SK-N-SH (cell line): Measurements from ENCODE around the gene CCDC148. TPM values are rescaled to one million over a fixed set of nuclear protein-coding genes. Genes with fewer than 3 reads are reported as not detected.

Experiments
- CTCF ChIA-PET: fragments of 300-600, 350-600 bp; formaldehyde crosslinking; extraction: SDS; loops from one replicate; lab custom pipeline; 2021; lab: Yijun Ruan, JAX
- POLR2A ChIA-PET: fragments of 350-600 bp; sonication (Branson Sonifier 250); formaldehyde crosslinking; extraction: SDS; loops from one replicate; lab custom pipeline; 2020; ENCODE audit warnings: antibody characterized with exemption, inconsistent platforms; lab: Yijun Ruan, JAX
- DNase-seq: peaks from one replicate; pipeline ENCODE4 v3.0.0; 2012
- H2AFZ ChIP-seq: fragments of 200-600 bp; sonication (generic); 2 replicates; pipeline ENCODE4 v1.8.1; 2016; ENCODE audit warnings: antibody characterized with exemption, mild to moderate bottlenecking, low read depth
- H3F3A ChIP-seq: fragments of 200-600 bp; sonication (generic); replicated peaks from 2 replicates; pipeline ENCODE3; 2016; ENCODE audit warnings: antibody characterized with exemption, mild to moderate bottlenecking; ENCODE audit not compliant: insufficient read depth
- H3K27ac ChIP-seq, 2 experiments: fragments of 200-500 bp in 1 of 2; fragments of 200-600 bp in 1 of 2; sonication (Bioruptor generic) in 1 of 2; sonication (generic), shearing (Covaris generic) in 1 of 2; 2 replicates each; pipeline versions ENCODE4 v1.5.1 to v1.6.1; 2014 to 2016; ENCODE audit warnings: low read depth in 2 of 2, inconsistent platforms in 1 of 2, low read length in 1 of 2, mild to moderate bottlenecking in 1 of 2, mixed read lengths in 1 of 2
- H3K27me3 ChIP-seq: fragments of 200-600 bp; sonication (generic), shearing (Covaris generic); 2 replicates; pipeline ENCODE4 v1.6.1; 2016; ENCODE audit warnings: mixed run types; ENCODE audit not compliant: insufficient read depth
- H3K36me3 ChIP-seq, 2 experiments: fragments of 200-500 bp in 1 of 2; fragments of 200-600 bp in 1 of 2; sonication (Bioruptor generic) in 1 of 2; sonication (generic) in 1 of 2; replicated peaks in 1 of 2; 2 replicates each; pipeline versions ENCODE3 to v1.5.1; 2014 to 2016; ENCODE audit warnings: low read length in 1 of 2, mild to moderate bottlenecking in 1 of 2; ENCODE audit not compliant: insufficient read depth in 2 of 2, control insufficient read depth in 1 of 2
- H3K4me1 ChIP-seq, 2 experiments: fragments of 200-500 bp in 1 of 2; fragments of 200-600 bp in 1 of 2; sonication (Bioruptor generic) in 1 of 2; sonication (generic), shearing (Covaris generic) in 1 of 2; 2 replicates each; pipeline versions ENCODE4 v1.5.1 to v1.6.1; 2014 to 2016; ENCODE audit warnings: low read depth in 1 of 2, low read length in 1 of 2, mixed run types in 1 of 2; ENCODE audit not compliant: insufficient read depth in 2 of 2, control insufficient read depth in 1 of 2
- H3K4me2 ChIP-seq: fragments of 200-600 bp; sonication (generic), shearing (Covaris generic); 2 replicates; pipeline ENCODE4 v1.6.1; 2017; ENCODE audit warnings: mixed run types
- H3K4me3 ChIP-seq, 2 experiments: fragments of 200-500 bp in 1 of 2; fragments of 200-600 bp in 1 of 2; sonication (Bioruptor generic) in 1 of 2; sonication (generic), shearing (Covaris generic) in 1 of 2; 2 replicates each; pipeline versions ENCODE4 v1.5.1 to v1.8.1; 2014 to 2016; ENCODE audit warnings: low read depth in 2 of 2, inconsistent platforms in 1 of 2, low read length in 1 of 2, mild to moderate bottlenecking in 1 of 2, mixed read lengths in 1 of 2, moderate library complexity in 1 of 2
- H3K79me2 ChIP-seq: fragments of 200-600 bp; sonication (generic); 2 replicates; pipeline ENCODE4 v1.8.1; 2017; ENCODE audit warnings: mild to moderate bottlenecking; ENCODE audit not compliant: insufficient read depth
- H3K9ac ChIP-seq: fragments of 200-600 bp; sonication (generic); 2 replicates; pipeline ENCODE4 v1.6.1; 2017; ENCODE audit warnings: mixed run types
- H3K9me2 ChIP-seq: fragments of 200-600 bp; sonication (generic); 2 replicates; pipeline ENCODE4 v1.6.1; 2017; ENCODE audit warnings: mixed run types
- H3K9me3 ChIP-seq: fragments of 200-600 bp; sonication (generic); 2 replicates; pipeline ENCODE4 v1.6.1; 2017; ENCODE audit warnings: mixed run types, mild to moderate bottlenecking, moderate library complexity
- H4K20me1 ChIP-seq: fragments of 200-600 bp; sonication (generic); 2 replicates; pipeline ENCODE4 v1.6.1; 2017; ENCODE audit warnings: mild to moderate bottlenecking, mixed run types; ENCODE audit not compliant: insufficient read depth
- CTCF ChIP-seq: fragments of 200-600 bp; sonication (generic); IDR thresholded peaks from 2 replicates; pipeline ENCODE4 v1.6.1; 2017; ENCODE audit warnings: antibody characterized with exemption, mild to moderate bottlenecking, moderate library complexity
- EP300 ChIP-seq, 2 experiments: IDR thresholded peaks; 2 replicates each; pipeline versions ENCODE4 v1.4.0 to v1.6.1; 2012; ENCODE audit warnings: borderline replicate concordance in 1 of 2, low read depth in 1 of 2, low read length in 1 of 2
- EZH2phosphoT487 ChIP-seq: fragments of 200-600 bp; sonication (generic); IDR thresholded peaks from 2 replicates; pipeline ENCODE4 v1.6.1; 2017; ENCODE audit warnings: low read depth, mixed run types, mild to moderate bottlenecking, antibody characterized with exemption, moderate library complexity, borderline replicate concordance
- JUND ChIP-seq: IDR thresholded peaks from 2 replicates; pipeline ENCODE4 v1.4.0; 2012
- MXI1 ChIP-seq: IDR thresholded peaks from 2 replicates; pipeline ENCODE4 v1.6.1; 2012; ENCODE audit warnings: mild to moderate bottlenecking, low read depth, low read length, improper control_type of control experiment
- PBX3 ChIP-seq: IDR thresholded peaks from 2 replicates; pipeline ENCODE4; 2012
- RAD21 ChIP-seq: IDR thresholded peaks from 2 replicates; pipeline ENCODE4 v1.6.1; 2012; ENCODE audit warnings: mild to moderate bottlenecking, low read length
- RCOR1 ChIP-seq: fragments of 150-350 bp; IDR thresholded peaks from 2 replicates; pipeline ENCODE4 v1.6.1; 2017; ENCODE audit warnings: antibody characterized with exemption, low read length
- RFX5 ChIP-seq: IDR thresholded peaks from 2 replicates; pipeline ENCODE4 v1.6.1; 2012; ENCODE audit warnings: mild to moderate bottlenecking, improper control_type of control experiment, low read length
- SMC3 ChIP-seq: IDR thresholded peaks from 2 replicates; pipeline ENCODE4 v1.6.1; 2012; ENCODE audit warnings: low read depth, low read length, improper control_type of control experiment
- TAF1 ChIP-seq: IDR thresholded peaks from 2 replicates; pipeline ENCODE4 v1.6.1; 2012; ENCODE audit warnings: low read depth, mild to moderate bottlenecking, low read length, moderate library complexity, borderline replicate concordance
- TCF12 ChIP-seq: IDR thresholded peaks from 2 replicates; pipeline ENCODE4 v1.4.0; 2012
- USF1 ChIP-seq: IDR thresholded peaks from 2 replicates; pipeline ENCODE4 v1.4.0; 2012; ENCODE audit warnings: low read depth, borderline replicate concordance
- USF2 ChIP-seq: fragments of 150-350 bp; IDR thresholded peaks from 2 replicates; pipeline ENCODE4 v1.6.1; 2017; ENCODE audit warnings: antibody characterized with exemption, low read length, low read depth, borderline replicate concordance
- YY1 ChIP-seq: IDR thresholded peaks from 2 replicates; pipeline ENCODE4 v1.4.0; 2012; ENCODE audit warnings: low read depth, mild to moderate bottlenecking
- WGBS: methylation state at CpG from one replicate; pipeline ENCODE4 v1.1.6; 2017; ENCODE audit warnings: low lambda C conversion rate; 5-methylcytosine and 5-hydroxymethylcytosine counted together
- polyA plus RNA-seq, 3 experiments: library from polyadenylated mRNA; depleted of rRNA; stranded (reverse); fragments of >200 nt; gene quantifications; 2 replicates each; pipeline ENCODE4 v1.2.3, GENCODE V29; 2012

The CCDC148 gene
- polyA plus RNA-seq, 1 of the 3 experiments (the other 2 are of a cell fraction), result 0.18 TPM

GRCh38 chr2:158305501-158305900, 151.1 kb downstream of the CCDC148 start:
- Histone ChIP-seq H3K9me2 (no peaks in the 10 kb centered on the region), H3K9me3 (no peaks in the 10 kb centered on the region), H3K36me3 (no peaks in the 10 kb centered on the region)
- TF ChIP-seq RCOR1 (no peak), USF2 (no peak), EZH2phosphoT487 (no peak), EP300 (IDR thresholded peaks at IDR 0.05; ENCODE audit: borderline replicate concordance in 1 of 2, low read depth in 1 of 2, low read length in 1 of 2) (no peak), TAF1 (no peak), MXI1 (no peak), PBX3 (no peak), CTCF (no peak), TCF12 (no peak), SMC3 (no peak), RFX5 (no peak), YY1 (no peak)
- TF ChIP-seq, all 33 proteins: peak for 0
- Histone ChIP-seq H3F3A (no peaks in the 10 kb centered on the region), H3K4me3 (no peak overlapping the region), H2AFZ (no peak overlapping the region), H3K9ac (no peak overlapping the region), H3K79me2 (no peaks in the 10 kb centered on the region), H3K4me1 (no peaks in the 10 kb centered on the region), H3K27me3 (no peaks in the 10 kb centered on the region), H3K27ac (no peak overlapping the region), H4K20me1 (no peaks in the 10 kb centered on the region), H3K4me2 (no peak overlapping the region)
- POLR2A ChIA-PET, result no interaction called here
- WGBS, result 54% methylated on average over 2 of the region's 2 CpGs
- CTCF ChIA-PET, result no interaction called here
- DNase-seq, result no peak

- ChIA-PET CTCF (no interaction called here), POLR2A (no interaction called here)
- Histone ChIP-seq H3K9ac (no peak overlapping the region), H3K4me2 (no peak overlapping the region), H3K27ac (no peak overlapping the region), H4K20me1 (no peaks in the 10 kb centered on the region), H2AFZ (no peak overlapping the region), H3K36me3 (no peaks in the 10 kb centered on the region), H3K9me2 (no peaks in the 10 kb centered on the region), H3K79me2 (no peaks in the 10 kb centered on the region), H3F3A (no peaks in the 10 kb centered on the region), H3K27me3 (no peaks in the 10 kb centered on the region), H3K4me1 (no peaks in the 10 kb centered on the region), H3K9me3 (no peaks in the 10 kb centered on the region), H3K4me3 (no peak overlapping the region)
- no peak for DNase-seq
- WGBS, result 23% methylated on average over 2 of the region's 2 CpGs
- TF ChIP-seq USF1 (no peak), JUND (no peak), RAD21 (no peak)
- TF ChIP-seq, all 33 proteins: peak for 0
Measured at GRCh38 chr2:158300394-158300793, 156.2 kb downstream of the CCDC148 start.
